GM21381 (cell line): ENCODE data around the gene TRIM8.

Source experiments
- ATAC-seq: cut with Tn5 transposase; IDR thresholded peaks from one replicate; pipeline ENCODE4 v1.9.1; 2021; ENCODE audit warnings: mild to moderate bottlenecking, moderate library complexity; ENCODE audit not compliant: unreplicated experiment

Gene TRIM8

GRCh38 chr10:102615361-102615760, 28.9 kb upstream of the TRIM8 start:
- ATAC-seq, result no peak

DNA sequence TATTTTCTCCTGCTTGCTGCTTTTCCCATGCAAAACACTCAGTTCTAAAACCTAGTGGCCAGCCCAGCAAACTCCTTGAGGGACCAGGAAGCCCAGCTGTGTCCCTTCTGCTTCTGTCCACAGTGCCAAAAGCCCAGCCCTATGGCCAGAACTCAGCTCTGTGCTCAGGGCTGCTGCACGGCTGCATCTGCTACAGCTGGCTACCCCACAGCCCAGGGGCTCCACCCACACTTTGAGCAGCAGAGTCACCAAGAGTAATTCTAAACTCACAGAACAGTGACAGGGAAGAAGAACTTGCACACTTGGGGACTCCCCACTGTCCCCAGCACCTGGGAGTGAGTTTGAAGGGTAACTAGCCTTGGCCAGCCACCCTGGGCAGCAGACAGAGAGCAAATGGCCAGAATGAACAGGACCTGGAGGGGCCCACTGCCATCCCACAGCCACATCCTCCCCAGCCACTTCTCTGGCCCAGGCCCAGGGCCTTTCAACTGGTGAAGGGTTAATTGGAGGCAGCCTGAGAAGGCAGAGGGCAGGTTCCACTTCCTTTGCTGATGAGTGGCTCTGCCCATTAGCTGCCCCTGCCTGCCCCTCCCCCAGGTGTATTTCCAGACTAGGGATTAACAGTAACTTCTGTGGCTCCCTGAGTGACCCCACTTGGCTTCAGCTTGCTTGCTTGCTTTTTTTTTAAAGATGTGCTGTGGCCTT, 28.1 kb upstream of the TRIM8 start:
- no peak for ATAC-seq

GRCh38 chr10:102617041-102617440, 27.2 kb upstream of the TRIM8 start:
- ATAC-seq, result no peak

- ATAC-seq, result no peak
Observed at GRCh38 chr10:102617816-102618215, 26.5 kb upstream of the TRIM8 start.

DNA sequence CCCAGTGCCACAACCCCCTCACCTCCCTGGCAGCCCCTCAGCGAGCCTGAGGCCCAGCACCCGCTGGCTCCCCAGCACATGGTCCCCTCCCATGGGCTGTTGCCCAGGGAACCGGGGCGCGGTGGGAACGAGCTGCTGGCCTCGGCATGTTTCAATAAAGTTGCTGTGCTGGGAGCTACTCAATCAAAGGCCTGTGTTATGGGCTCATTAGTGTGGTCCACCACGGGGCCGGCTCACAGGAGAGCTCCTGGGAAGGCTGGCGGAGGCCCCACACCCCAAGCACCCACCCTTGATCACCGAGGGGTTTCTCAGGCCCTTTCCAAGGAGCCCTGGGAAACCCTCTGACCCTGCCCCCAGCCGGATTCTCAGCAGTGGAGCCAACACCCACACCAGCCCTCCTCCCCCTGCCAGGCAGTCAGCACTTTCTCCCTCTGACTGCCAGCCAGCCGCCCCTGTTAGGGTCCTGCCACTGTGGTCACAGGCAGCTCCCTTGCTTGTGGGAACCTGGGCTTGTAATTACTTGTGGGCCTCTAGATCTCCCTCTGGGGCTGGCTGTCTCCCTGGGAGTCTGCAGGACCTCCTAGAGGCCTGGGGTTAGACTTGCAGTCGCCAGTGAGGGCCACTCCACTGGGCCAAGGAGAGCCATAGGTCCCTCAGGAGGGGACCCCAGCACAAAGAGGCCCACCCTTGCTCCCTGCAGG, 24.8 kb upstream of the TRIM8 start:
- ATAC-seq, result no peak

- ATAC-seq, result no peak
Observed at GRCh38 chr10:102620138-102620590, 24.1 kb upstream of the TRIM8 start.

DNA sequence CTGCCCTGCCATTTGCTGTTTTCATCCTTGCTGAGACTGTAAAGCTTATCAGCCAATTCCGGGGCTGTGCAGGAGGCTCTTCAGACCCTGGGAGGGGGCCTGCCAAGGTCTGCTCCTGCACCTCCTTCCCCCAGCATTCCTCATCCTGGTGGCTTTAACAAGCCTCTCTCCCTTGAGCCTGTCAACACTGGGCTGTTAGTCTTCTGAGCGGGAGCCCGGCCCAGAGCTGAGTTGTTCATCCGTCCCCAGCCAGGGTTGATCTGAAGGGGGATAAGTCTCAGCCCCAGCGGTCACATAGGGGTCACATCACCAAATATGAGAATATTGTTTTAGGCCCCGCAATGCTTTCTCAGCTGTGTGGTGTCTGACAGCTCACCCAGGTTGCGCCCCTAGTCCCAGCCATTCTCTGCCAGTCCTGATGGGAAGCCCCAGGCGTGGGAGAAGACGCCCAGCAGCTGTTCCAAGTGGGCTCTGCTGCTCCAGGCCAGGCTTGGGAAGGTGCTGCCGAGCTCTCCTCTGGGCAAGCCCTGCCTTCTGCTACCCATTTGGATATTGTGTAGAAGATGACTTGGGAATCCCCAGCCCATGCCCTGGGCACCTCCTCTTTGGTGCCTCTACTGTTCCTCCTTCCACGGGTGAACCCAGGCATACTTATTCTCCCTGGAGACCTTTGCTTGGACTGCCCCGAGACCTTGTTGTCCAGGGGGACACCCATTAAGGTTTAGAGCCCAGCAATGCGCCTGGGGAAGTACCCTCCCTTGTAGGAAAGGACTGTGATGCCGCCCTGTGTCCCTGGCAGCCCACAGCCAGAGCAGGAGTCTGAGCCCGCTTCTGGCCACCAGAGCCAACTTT, 23.5 kb upstream of the TRIM8 start:
- ATAC-seq, result no peak

- ATAC-seq, result no peak
Observed at GRCh38 chr10:102621443-102622325, 22.6 kb upstream of the TRIM8 start.

GRCh38 chr10:102624094-102624493, 20.2 kb upstream of the TRIM8 start:
- no peak for ATAC-seq

DNA sequence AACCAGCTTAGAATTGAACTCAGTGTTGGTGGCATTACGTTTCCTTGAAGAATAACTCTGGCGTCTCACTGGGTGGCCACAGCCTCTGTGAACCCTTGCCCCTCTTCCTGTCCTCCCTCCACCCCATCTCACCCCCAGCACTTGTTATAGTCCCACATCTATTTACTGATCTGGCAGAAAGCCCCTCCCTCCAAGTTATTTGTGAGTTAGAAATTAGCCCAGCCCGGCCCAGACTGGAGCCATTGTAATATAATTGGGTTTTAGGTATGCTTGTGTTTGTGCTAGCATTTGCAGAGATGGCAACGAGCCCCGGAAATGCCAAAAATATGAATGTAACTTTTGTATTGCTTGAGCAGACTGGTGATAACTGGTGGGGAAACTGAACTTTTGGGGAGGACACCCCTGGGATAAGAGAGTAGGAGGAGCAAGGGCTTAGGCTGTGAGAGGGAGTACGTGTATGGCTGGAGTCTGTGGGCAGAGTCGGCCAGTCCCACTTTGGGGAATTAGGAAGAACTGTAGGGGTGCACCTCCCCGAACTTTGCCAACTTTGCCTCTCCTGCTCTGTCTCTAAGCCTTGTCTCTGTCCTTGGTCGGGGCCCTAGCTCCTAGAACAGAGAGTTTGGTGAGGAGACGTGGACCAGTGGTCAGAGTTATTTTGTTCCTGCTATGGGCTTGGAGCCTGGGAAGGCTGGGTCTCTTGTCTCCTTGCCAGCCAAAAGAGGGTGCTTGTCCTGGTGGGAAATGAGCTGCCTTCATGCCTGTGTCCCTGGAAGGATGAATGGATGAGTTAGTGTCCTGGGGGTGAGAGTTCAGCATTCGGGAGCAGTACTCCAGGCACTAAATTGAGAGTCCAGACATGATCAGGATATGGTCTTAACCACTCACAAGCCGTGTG, 19.3 kb upstream of the TRIM8 start:
- no peak for ATAC-seq

DNA sequence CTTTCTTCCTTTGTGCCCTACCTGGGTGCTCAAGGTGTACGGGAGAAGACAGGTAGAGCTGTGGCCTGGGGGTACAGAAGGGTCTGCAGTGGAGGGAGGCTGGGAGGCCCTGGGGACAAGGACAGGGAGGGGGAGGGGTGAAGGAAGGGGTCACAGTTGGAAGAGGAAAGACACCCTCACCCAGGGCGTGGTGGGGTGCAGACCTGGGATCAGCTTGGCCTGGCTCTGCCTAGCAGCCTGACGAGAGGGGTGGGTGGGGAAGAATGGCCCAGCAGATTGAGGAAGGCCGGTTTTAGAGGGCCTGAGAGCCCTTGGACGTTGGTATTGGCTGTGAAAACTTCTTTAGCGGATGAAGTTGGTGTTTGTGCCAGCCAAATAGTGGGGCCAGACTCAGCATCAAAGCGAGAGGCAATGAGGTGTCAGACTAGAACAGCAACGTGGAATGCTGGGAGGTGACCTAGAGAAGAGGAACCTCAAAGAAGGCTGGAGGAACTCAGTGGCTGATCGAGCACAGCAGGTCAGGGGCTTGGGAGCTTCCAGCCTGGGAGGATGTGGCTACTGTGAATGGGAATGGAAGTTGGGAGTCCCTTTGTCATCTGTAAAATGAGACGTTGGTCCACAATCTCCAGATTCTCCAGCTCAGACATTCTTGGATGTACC, 18.1 kb upstream of the TRIM8 start:
- ATAC-seq, result no peak

- ATAC-seq, result no peak
Observed at GRCh38 chr10:102627291-102627735, 17.0 kb upstream of the TRIM8 start.

GRCh38 chr10:102627736-102628293, 16.5 kb upstream of the TRIM8 start:
- no peak for ATAC-seq

DNA sequence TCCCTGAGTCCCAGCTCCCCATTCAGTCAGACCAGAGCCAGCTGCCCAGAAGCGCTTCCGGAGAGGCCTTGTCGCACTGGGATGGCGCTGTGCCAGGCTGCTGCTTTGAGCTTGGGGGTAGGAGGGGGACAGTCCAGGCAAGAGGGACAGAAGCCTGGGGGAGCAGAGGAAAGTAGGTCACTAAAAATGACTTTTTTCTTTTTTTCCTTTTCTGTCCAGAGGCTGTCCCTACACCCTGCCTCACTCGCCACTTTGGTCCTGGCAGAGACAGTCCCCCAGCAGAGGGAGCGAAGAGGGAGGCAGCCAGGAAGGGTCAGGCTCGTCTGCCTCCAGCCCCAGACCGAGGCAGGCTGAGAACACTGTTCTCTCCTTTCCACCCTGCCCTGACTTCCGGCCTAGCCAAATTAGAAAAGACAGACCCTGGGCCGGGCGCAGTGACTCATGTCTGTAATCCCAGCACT, 15.8 kb upstream of the TRIM8 start:
- ATAC-seq, result no peak

DNA sequence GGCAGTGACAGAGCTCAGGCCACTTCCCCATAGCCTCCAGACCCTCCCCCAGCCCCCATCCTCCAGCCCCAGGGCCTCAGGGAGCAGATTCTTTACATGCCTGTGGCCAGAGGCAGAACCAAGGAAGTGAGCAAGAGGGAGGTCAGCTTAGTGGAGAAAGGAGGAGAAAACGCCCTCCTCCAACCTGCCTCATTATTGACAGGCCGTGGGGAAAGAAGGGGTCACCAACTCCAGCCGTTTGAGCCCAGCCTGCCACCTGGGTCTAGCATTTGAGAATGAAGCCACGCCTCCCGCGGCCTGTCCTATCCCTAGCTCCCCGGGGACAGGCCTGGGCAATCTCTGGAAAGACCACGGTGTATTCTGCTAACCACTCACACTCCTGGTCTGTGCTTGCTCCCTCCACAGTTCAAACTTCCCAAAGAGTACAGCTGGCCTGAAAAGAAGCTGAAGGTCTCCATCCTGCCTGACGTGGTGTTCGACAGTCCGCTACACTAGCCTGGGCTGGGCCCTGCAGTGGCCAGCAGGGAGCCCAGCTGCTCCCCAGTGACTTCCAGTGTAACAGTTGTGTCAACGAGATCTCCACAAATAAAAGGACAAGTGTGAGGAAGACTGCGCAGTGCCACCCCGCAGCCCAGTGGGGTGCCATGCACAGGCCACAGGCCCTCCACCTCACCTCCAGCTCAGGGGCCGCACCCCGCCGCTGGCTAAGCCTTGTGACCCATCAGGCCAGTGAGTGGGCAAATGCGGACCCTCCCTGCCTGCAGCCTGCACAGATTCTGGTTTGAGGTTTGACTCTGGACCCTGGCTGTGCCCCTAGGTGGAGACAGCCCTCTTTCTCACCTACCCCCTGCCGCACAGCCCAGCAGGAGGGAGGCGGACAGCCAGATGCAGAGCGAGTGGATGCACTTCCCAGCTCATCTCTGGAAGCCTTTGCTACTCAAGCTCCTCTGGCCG, 14.3 kb upstream of the TRIM8 start:
- no peak for ATAC-seq

- no peak for ATAC-seq
Observed at GRCh38 chr10:102630663-102631062, 13.6 kb upstream of the TRIM8 start.
